Upper lobe of right lung (tissue), 1 donor: ENCODE results near the gene TPRA1. TPM values are rescaled to one million over a fixed set of nuclear protein-coding genes. Genes with fewer than 3 reads are reported as not detected.
A peak's percentile ranks its signal among the peaks of the same experiment; 100 is the strongest.

ENCODE experiments used
- ATAC-seq: fragments of 200-7000 bp; cut with Tn5 transposase; one replicate; pipeline ENCODE4 v1.9.1; 2020; ENCODE audit warnings: mild to moderate bottlenecking, moderate library complexity
- DNase-seq: peaks from one replicate; pipeline ENCODE4 v3.0.0-alpha.2; 2020
- H3K27ac ChIP-seq: fragments of 200-600 bp; one replicate; pipeline ENCODE4 v1.8.0; 2022
- H3K27me3 ChIP-seq: fragments of 200-600 bp; one replicate; pipeline ENCODE4 v1.8.0; 2022; ENCODE audit warnings: mild to moderate bottlenecking
- H3K36me3 ChIP-seq: fragments of 200-600 bp; one replicate; pipeline ENCODE4 v1.8.0; 2022
- H3K4me1 ChIP-seq: fragments of 200-600 bp; one replicate; pipeline ENCODE4 v1.8.0; 2022
- H3K4me3 ChIP-seq: fragments of 200-600 bp; one replicate; pipeline ENCODE4 v1.8.0; 2022; ENCODE audit warnings: mild to moderate bottlenecking
- H3K9me3 ChIP-seq: fragments of 200-600 bp; one replicate; pipeline ENCODE4 v1.8.0; 2022
- intact Hi-C: fragments of 100-400 bp; cut with DNase I; formaldehyde crosslinking; loops from one replicate; pipeline ENCODE4 v1.11.0; 2022
- total RNA-seq: library from RNA; stranded (reverse); fragmentation: NEBNext Ultra II Directional; extraction: Animal tissue kit (Norgen Biotek cat#: 25700); gene quantifications from one replicate; pipeline ENCODE4 v1.2.1, GENCODE V29; 2021
- TF ChIP-seq, protein P1 (sequence below): fragments of 200-600 bp; IDR thresholded peaks from one replicate; pipeline ENCODE4 v1.8.0; 2022; ENCODE audit warnings: antibody characterized with exemption
- donor health status: DM: no; HTN: yes; CAD: no; lungs with severe emphysema.

The TPRA1 gene
- total RNA-seq, 1 donor from 2014 or later, result 40.6 TPM

- TF ChIP-seq, protein P1, sequence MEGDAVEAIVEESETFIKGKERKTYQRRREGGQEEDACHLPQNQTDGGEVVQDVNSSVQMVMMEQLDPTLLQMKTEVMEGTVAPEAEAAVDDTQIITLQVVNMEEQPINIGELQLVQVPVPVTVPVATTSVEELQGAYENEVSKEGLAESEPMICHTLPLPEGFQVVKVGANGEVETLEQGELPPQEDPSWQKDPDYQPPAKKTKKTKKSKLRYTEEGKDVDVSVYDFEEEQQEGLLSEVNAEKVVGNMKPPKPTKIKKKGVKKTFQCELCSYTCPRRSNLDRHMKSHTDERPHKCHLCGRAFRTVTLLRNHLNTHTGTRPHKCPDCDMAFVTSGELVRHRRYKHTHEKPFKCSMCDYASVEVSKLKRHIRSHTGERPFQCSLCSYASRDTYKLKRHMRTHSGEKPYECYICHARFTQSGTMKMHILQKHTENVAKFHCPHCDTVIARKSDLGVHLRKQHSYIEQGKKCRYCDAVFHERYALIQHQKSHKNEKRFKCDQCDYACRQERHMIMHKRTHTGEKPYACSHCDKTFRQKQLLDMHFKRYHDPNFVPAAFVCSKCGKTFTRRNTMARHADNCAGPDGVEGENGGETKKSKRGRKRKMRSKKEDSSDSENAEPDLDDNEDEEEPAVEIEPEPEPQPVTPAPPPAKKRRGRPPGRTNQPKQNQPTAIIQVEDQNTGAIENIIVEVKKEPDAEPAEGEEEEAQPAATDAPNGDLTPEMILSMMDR, result no peak
- intact Hi-C loops, result no loop called here
- H3K9me3 ChIP-seq, result no peaks in the 10 kb centered on the region
- peaks cover 13% of the 10 kb centered on the region for H3K27me3 ChIP-seq
- H3K27ac ChIP-seq, result no peak overlapping the region
- H3K36me3 ChIP-seq, result no peaks in the 10 kb centered on the region
- ATAC-seq, result no peak
- peaks cover 7% of the 10 kb centered on the region for H3K4me1 ChIP-seq
- no peak for DNase-seq
- H3K4me3 ChIP-seq, result no peak overlapping the region
These were observed 44.1 kb upstream of the TPRA1 start for GRCh38 chr3:127634653-127635052.

- intact Hi-C loops, result no loop called here
- Histone ChIP-seq H3K27ac (no peak overlapping the region), H3K36me3 (no peaks in the 10 kb centered on the region), H3K27me3 (peaks cover 13% of the 10 kb centered on the region), H3K4me3 (no peak overlapping the region), H3K4me1 (peaks cover 10% of the 10 kb centered on the region), H3K9me3 (no peaks in the 10 kb centered on the region)
- TF ChIP-seq, protein P1, result no peak
- ATAC-seq (no peak), DNase-seq (no peak)
These were observed 41.7 kb upstream of the TPRA1 start for GRCh38 chr3:127632035-127632820.

DNA sequence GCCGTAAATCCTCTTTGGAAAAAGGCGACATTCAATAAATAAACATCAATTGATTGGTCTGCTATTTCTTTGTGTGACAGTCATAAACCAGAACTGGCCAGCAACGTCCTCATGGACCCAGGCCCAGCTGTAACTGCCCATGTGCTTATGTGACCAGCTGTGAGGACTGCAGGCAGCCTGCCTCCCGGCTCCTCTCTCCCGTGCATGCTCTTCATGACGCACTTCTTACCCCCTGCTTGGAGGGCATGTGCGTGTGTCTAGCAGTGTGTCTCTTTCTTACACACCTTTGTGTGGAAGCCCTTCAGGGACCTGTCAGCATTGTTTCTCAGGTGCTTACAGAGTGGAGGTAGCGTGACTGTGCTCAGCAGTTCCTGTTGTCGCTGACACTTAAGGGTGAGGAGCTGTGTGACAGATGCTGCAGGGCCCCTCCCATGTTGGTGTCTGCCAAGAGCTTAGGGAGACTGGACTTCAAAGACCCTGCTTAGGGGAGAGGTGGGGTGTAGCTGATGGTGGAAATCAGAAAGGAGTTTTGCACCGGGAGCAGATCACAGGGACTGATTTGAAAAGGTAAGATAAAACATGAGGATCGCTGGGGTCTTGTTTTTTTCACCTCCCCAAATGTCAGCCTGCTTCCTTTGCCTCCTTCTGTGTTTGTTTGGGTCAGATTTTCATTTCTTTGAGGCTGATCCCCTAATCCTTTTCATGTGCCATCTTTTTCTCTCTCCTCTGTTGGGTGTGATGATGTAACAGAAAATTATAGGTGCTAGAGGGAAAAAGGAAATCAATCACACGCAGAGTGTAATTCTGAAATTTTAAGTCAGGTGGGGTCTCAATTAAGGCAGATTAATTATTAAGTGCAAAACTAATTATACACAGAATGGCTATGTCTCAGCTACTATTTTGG lies 40.5 kb upstream of the TPRA1 start:
- intact Hi-C loops, result no loop called here
- TF ChIP-seq, protein P1, result no peak
- no peak overlapping the region for H3K4me3 ChIP-seq
- H3K27ac ChIP-seq, result no peak overlapping the region
- peak; percentile 42 for DNase-seq
- H3K36me3 ChIP-seq, result no peaks in the 10 kb centered on the region
- ATAC-seq, result no peak
- H3K27me3 ChIP-seq, result peaks cover 13% of the 10 kb centered on the region
- H3K4me1 ChIP-seq, result peaks cover 10% of the 10 kb centered on the region
- no peaks in the 10 kb centered on the region for H3K9me3 ChIP-seq

- ATAC-seq (peak; percentile 33), DNase-seq (peak; percentile 61)
- TF ChIP-seq, protein P1, result no peak
- H3K4me1 ChIP-seq, result peaks cover 10% of the 10 kb centered on the region
- H3K4me3 ChIP-seq, result peak overlapping the region; percentile 46
- H3K36me3 ChIP-seq, result no peaks in the 10 kb centered on the region
- no peaks in the 10 kb centered on the region for H3K9me3 ChIP-seq
- no peak overlapping the region for H3K27ac ChIP-seq
- intact Hi-C loops, result no loop called here
- H3K27me3 ChIP-seq, result peaks cover 13% of the 10 kb centered on the region
These were observed 39.2 kb upstream of the TPRA1 start for GRCh38 chr3:127629467-127630403.
